A673 (cell line): Measurements from ENCODE around the gene TCEAL7. TPM values are rescaled to one million over a fixed set of nuclear protein-coding genes. Genes with fewer than 3 reads are reported as not detected.

ENCODE experiments used
- BruUV-seq: library from RNA; stranded (reverse); fragments of 400-500 nt; replicated peaks from 2 replicates; lab custom pipeline; 2021; lab: Mats Ljungman, UMichigan
- CTCF ChIA-PET: fragments of 300-600 bp; sonication (Branson Sonifier 250); formaldehyde crosslinking; loops from one replicate; lab custom pipeline; 2022; ENCODE audit warnings: antibody characterized with exemption; lab: Charles Lee
- POLR2A ChIA-PET: fragments of 300-600 bp; sonication (Branson Sonifier 250); formaldehyde crosslinking; loops from one replicate; lab custom pipeline; 2022; ENCODE audit warnings: antibody characterized with exemption; ENCODE audit not compliant: low non-redundant PET; lab: Charles Lee
- DNase-seq: peaks from one replicate; pipeline ENCODE4 v3.0.0-alpha.2; 2015; ENCODE audit warnings: low spot score
- H3K27ac ChIP-seq: fragments of 200-600 bp; sonication (generic); 2 replicates; pipeline ENCODE4 v1.5.1; 2016; ENCODE audit warnings: mixed run types, low read depth, mild to moderate bottlenecking, mixed read lengths, antibody characterized with exemption, low read length; ENCODE audit not compliant: poor library complexity, severe bottlenecking
- H3K27me3 ChIP-seq: fragments of 200-600 bp; sonication (generic); replicated peaks from 2 replicates; pipeline ENCODE4 v1.6.1; 2017; ENCODE audit warnings: mixed run types, low read depth, mild to moderate bottlenecking, mixed read lengths, antibody characterized with exemption, low read length; ENCODE audit not compliant: insufficient read depth, poor library complexity
- H3K36me3 ChIP-seq: fragments of 200-600 bp; sonication (generic); 2 replicates; pipeline ENCODE4 v1.6.1; 2016; ENCODE audit warnings: mixed run types, mild to moderate bottlenecking, mixed read lengths, antibody characterized with exemption, low read length; ENCODE audit not compliant: insufficient read depth, poor library complexity, severe bottlenecking
- H3K4me1 ChIP-seq: fragments of 200-600 bp; sonication (generic); 2 replicates; pipeline ENCODE4 v1.6.1; 2017; ENCODE audit warnings: mixed run types, mild to moderate bottlenecking, mixed read lengths, antibody characterized with exemption, low read length; ENCODE audit not compliant: insufficient read depth, poor library complexity, severe bottlenecking
- H3K4me3 ChIP-seq: fragments of 200-600 bp; sonication (generic); 2 replicates; pipeline ENCODE4 v1.5.1; 2016; ENCODE audit warnings: low read depth, mixed run types, mild to moderate bottlenecking, mixed read lengths, low read length; ENCODE audit not compliant: poor library complexity, severe bottlenecking
- H3K9me3 ChIP-seq: fragments of 200-600 bp; sonication (generic); 2 replicates; pipeline ENCODE4 v1.6.1; 2016; ENCODE audit warnings: mixed run types, low read depth, mild to moderate bottlenecking, mixed read lengths, antibody characterized with exemption, low read length; ENCODE audit not compliant: poor library complexity, severe bottlenecking
- CTCF ChIP-seq: fragments of 300-800, 200-600 bp; sonication (generic); conservative IDR thresholded peaks from 2 replicates; pipeline ENCODE4 v1.5.1; 2017; ENCODE audit warnings: low read depth, mild to moderate bottlenecking, antibody characterized with exemption, low read length, moderate library complexity, mixed read lengths
- EZH2 ChIP-seq: fragments of 200-600 bp; sonication (generic); IDR thresholded peaks from 2 replicates; pipeline ENCODE4 v1.6.1; 2017; ENCODE audit warnings: borderline replicate concordance, low read depth, mild to moderate bottlenecking, mixed read lengths, antibody characterized with exemption, low read length; ENCODE audit not compliant: poor library complexity, severe bottlenecking
- intact Hi-C: fragments of 100-400 bp; cut with micrococcal nuclease; formaldehyde crosslinking; loops from one replicate; pipeline ENCODE4 v1.10.0; 2022; ENCODE audit not compliant: unreplicated experiment
- total RNA-seq: library from RNA; stranded (reverse); gene quantifications from 2 replicates; pipeline ENCODE4 v1.2.3, GENCODE V29; 2021

TCEAL7 gene
- total RNA-seq, 1 experiment from 2014 or later, result not detected

- intact Hi-C loops, result no loop called here
- no peaks in the 10 kb centered on the region for H3K4me1 ChIP-seq
- H3K9me3 ChIP-seq, result no peaks in the 10 kb centered on the region
- POLR2A ChIA-PET, result no interaction called here
- H3K27ac ChIP-seq, result peak overlapping the region; percentile 27
- H3K36me3 ChIP-seq, result no peaks in the 10 kb centered on the region
- no peaks in the 10 kb centered on the region for H3K27me3 ChIP-seq
- TF ChIP-seq CTCF (no peak), EZH2 (no peak)
- H3K4me3 ChIP-seq, result peak overlapping the region; percentile 61
- no peak for DNase-seq
- CTCF ChIA-PET, result no interaction called here
- BruUV-seq, result no TSS peak
Observed at GRCh38 chrX:103309860-103310554, 20.0 kb upstream of the TCEAL7 start.

DNA sequence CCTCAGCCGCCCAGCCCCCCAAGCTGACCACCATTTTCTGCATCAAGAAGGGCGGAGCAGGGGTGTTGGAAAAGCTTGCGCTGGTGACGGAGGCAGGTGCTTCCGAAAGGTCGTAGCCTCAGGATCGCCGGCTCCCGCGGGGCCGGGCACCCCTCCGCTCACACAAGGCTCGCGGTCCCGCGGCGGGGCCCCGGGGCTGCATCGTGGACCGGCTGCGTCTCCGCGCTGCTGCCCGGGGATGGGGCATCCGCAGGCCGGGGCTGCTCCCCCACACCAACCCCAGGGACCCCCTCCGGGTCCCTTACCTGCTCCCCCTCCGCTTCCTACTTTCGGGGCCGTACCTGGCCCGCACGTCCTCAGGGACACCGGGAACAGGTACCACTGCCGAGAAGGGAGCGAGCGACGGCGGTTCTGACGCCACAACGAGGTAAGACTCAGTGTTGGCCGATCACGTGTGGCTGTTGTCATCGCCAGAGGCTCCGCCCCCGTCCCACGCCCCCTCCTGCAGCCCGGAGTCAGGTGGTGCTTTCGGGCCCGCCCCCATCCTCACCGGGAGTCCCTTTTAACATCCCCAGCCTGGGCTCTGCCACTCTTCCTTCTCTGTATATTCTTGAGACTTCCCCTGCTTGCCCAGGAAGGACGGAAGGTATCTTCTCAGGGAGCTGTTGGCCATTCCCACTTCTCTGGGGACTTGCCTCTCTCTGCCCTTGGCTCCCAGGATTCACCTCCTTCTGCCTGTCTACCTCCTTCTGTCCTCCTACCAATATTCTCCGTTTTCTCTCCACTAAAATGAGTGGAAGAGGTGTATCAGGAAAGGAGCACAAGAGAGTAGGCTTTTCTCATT, 19.3 kb upstream of the TCEAL7 start, which contains the start of gene BEX2:
BEX2 (minus strand) TSS at position 436 of the 844 bp plus-strand sequence. CDS start 1,014 bp downstream, outside the sequence.
- Histone ChIP-seq H3K4me3 (peak within 1 kb of the TSS; percentile 61), H3K4me1 (no peaks in the 10 kb centered on the region), H3K27me3 (no peaks in the 10 kb centered on the region), H3K36me3 (no peaks in the 10 kb centered on the region), H3K27ac (peak within 1 kb of the TSS; percentile 27), H3K9me3 (no peaks in the 10 kb centered on the region)
- ChIA-PET POLR2A (no interaction called here), CTCF (no interaction called here)
- peak; percentile 78 for DNase-seq
- no TSS peak for BruUV-seq
- no peak for TF ChIP-seq CTCF
- no peak for TF ChIP-seq EZH2
- intact Hi-C loops, result no loop called here

GRCh38 chrX:103311399-103311780, 18.6 kb upstream of the TCEAL7 start:
- intact Hi-C loops, result no loop called here
- no peak for DNase-seq
- H3K27me3 ChIP-seq, result no peaks in the 10 kb centered on the region
- no peaks in the 10 kb centered on the region for H3K4me1 ChIP-seq
- no TSS peak for BruUV-seq
- POLR2A ChIA-PET, result no interaction called here
- no peak for TF ChIP-seq EZH2
- TF ChIP-seq CTCF, result no peak
- H3K27ac ChIP-seq, result no peak overlapping the region
- H3K36me3 ChIP-seq, result no peaks in the 10 kb centered on the region
- H3K4me3 ChIP-seq, result no peak overlapping the region
- H3K9me3 ChIP-seq, result no peaks in the 10 kb centered on the region
- CTCF ChIA-PET, result no interaction called here
